EH (cell line): ENCODE measurements around the gene CLDN1.

ENCODE experiments used
- DNase-seq: peaks from one replicate; pipeline ENCODE4 v3.0.0-alpha.2; 2015; ENCODE audit warnings: low read depth

Gene CLDN1

GRCh38 chr3:190321789-190322603, at the start of gene CLDN1:
TSS of gene CLDN1 (minus strand) at chr3:190322446. CDS start at chr3:190322206, 240 bp downstream.
- DNase-seq: peak; percentile 74

GRCh38 chr3:190371152-190371551, 48.9 kb upstream of the CLDN1 start:
- DNase-seq: no peak

GRCh38 chr3:190370369-190370768, 48.1 kb upstream of the CLDN1 start:
- no peak for DNase-seq

GRCh38 chr3:190369668-190370295, 47.5 kb upstream of the CLDN1 start:
- no peak for DNase-seq

GRCh38 chr3:190368881-190369280, 46.6 kb upstream of the CLDN1 start:
- no peak for DNase-seq

GRCh38 chr3:190366133-190366532, 43.9 kb upstream of the CLDN1 start:
- DNase-seq: peak; percentile 42

- no peak for DNase-seq
Observed at GRCh38 chr3:190362258-190362657, 40.0 kb upstream of the CLDN1 start.

GRCh38 chr3:190361791-190362190, 39.5 kb upstream of the CLDN1 start:
- DNase-seq: no peak

GRCh38 chr3:190360228-190360627, 38.0 kb upstream of the CLDN1 start:
- DNase-seq: no peak

GRCh38 chr3:190359813-190360212, 37.6 kb upstream of the CLDN1 start:
- DNase-seq: no peak

- DNase-seq: no peak
Observed at GRCh38 chr3:190357468-190357867, 35.2 kb upstream of the CLDN1 start.

GRCh38 chr3:190356246-190356645, 34.0 kb upstream of the CLDN1 start:
- DNase-seq: no peak

- DNase-seq: no peak
Observed at GRCh38 chr3:190352861-190353457, 30.7 kb upstream of the CLDN1 start.

- no peak for DNase-seq
Observed at GRCh38 chr3:190346541-190346940, 24.3 kb upstream of the CLDN1 start.

- no peak for DNase-seq
Observed at GRCh38 chr3:190345878-190346277, 23.6 kb upstream of the CLDN1 start.

GRCh38 chr3:190345027-190345821, 23.0 kb upstream of the CLDN1 start:
- DNase-seq: peak; percentile 92

GRCh38 chr3:190340071-190340470, 17.8 kb upstream of the CLDN1 start:
- DNase-seq: peak; percentile 46

GRCh38 chr3:190339130-190339529, 16.9 kb upstream of the CLDN1 start:
- peak; percentile 72 for DNase-seq

GRCh38 chr3:190338717-190339116, 16.5 kb upstream of the CLDN1 start:
- DNase-seq: peak; percentile 39

GRCh38 chr3:190337301-190337700, 15.1 kb upstream of the CLDN1 start:
- DNase-seq: no peak

- no peak for DNase-seq
Observed at GRCh38 chr3:190336516-190337189, 14.4 kb upstream of the CLDN1 start.

GRCh38 chr3:190333961-190334360, 11.7 kb upstream of the CLDN1 start:
- no peak for DNase-seq
